Fibroblast of pulmonary artery (primary cell): ENCODE data around the gene CTBP2.

Experiments used
- DNase-seq: peaks from one replicate; pipeline ENCODE4 v3.0.0-alpha.2; 2010; ENCODE audit warnings: low read depth
- H3K4me3 ChIP-seq: replicated peaks from 2 replicates; pipeline ENCODE4 v1.5.1; 2011; ENCODE audit warnings: low read depth, mild to moderate bottlenecking, control low read depth, low read length, moderate library complexity
- TF ChIP-seq, protein P1 (sequence below): IDR thresholded peaks from 2 replicates; pipeline ENCODE4 v1.5.1; 2011; ENCODE audit warnings: mild to moderate bottlenecking, control low read depth, low read length, inconsistent platforms; ENCODE audit errors: missing control alignments

The CTBP2 gene

DNA sequence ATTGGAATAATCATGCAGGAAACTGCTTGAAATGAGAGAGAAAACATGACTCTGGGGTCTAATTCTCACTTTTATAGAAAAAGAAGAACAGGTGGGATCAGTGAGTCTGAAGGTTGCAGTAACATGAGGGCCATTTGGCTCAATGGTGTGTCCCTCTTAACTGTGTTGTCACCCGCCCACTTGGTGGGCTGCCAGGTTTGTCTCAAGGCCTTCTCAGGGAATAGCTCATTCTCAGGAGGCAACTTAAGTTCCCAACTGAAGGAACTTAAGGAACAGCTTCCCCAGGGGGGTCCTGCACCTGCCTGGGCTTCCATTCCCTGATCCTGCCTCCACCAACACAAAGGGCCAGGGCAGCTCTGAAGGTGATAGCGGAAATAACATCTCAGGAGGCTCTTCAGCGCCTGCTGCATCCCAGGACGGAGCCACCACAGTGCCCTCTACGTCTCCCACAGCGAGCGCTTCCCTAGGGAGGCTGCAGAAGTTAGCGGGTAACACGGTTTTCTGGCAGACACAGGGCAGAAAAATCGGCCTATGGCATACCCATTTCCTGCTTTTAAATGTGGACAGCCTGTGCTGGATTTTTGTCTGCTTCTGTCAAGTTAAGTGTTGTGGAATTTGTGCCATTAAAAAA lies 129.7 kb downstream of the CTBP2 start:
- TF ChIP-seq, protein P1, sequence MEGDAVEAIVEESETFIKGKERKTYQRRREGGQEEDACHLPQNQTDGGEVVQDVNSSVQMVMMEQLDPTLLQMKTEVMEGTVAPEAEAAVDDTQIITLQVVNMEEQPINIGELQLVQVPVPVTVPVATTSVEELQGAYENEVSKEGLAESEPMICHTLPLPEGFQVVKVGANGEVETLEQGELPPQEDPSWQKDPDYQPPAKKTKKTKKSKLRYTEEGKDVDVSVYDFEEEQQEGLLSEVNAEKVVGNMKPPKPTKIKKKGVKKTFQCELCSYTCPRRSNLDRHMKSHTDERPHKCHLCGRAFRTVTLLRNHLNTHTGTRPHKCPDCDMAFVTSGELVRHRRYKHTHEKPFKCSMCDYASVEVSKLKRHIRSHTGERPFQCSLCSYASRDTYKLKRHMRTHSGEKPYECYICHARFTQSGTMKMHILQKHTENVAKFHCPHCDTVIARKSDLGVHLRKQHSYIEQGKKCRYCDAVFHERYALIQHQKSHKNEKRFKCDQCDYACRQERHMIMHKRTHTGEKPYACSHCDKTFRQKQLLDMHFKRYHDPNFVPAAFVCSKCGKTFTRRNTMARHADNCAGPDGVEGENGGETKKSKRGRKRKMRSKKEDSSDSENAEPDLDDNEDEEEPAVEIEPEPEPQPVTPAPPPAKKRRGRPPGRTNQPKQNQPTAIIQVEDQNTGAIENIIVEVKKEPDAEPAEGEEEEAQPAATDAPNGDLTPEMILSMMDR: no peak
- DNase-seq: no peak
- H3K4me3 ChIP-seq: no peak overlapping the region

DNA sequence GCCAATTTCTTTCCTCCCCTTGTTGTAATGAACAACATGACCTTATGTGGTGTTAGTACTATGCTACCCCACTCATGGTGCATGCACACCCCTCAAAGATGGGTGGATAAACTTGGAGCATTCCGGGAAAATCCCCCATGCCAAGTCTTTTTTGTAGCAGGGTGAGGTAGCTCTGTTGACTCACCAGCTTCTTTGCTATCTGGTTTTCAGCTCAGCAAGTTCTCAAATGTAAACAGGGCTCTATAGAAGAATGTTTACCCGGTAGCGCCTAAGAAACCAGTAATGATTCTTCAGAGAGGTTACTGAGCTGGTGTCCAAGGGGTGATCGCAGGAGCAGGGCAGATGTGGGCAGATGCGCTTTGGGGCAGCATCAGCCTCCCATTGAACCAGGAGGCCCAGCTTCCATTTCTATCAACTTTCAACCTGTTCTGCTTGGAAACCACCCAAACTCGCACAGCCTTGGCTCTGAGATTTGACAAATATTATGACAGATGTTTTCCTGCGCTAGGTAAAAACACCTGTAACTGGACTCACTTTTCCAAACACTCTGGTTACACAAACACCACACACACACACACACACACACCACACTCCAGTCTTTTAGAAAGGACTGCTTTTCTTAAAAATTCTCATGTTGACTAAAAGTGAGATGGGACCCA lies 130.7 kb downstream of the CTBP2 start:
- no peak overlapping the region for H3K4me3 ChIP-seq
- DNase-seq: no peak
- TF ChIP-seq, protein P1: no peak

DNA sequence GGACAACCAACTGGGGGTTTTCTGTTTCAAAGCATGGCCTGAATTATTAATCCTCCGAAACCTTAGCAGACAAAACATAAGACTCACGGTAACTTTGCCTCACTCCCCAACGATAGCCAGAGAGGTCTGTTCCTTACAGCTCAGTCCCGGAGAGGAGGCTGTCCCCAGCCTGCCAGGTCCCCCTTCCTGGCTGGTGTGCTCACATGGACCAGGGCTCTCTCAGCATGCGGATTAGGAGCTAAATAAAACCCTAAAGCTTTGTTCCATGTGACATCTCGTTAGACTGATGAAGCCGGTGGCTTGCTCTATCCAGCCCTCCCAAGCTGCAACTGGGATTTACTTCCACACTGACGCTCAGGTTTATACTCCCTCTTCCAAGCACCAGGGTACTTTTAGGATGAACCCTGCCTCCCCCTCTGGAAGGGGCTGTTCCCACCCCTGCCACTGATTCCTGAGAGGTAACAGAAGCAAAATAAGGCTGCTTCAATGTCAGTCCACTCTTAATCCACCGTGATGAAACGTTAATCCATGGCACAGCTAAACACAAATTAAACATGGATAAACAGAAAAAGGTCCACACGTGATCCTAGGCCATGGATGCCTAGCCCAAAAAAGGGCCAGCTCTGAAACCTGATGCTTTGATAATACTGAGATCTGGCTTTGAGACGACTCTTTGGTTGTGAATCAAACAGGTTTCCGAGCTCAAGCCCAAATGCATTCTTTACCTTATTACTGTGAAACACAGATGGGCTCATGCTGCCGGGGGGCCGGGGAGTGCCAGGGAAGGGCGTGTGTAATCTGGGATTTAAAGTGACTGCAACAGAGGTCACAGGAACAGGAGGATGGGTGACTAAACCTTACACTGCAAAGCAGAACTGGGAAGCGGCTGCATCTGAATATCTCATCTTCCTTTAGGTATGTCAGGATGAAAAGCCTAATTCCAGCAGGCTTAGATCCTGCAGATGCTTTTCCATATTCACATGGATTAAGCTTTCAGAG lies 132.2 kb downstream of the CTBP2 start:
- DNase-seq: no peak
- TF ChIP-seq, protein P1: no peak
- no peak overlapping the region for H3K4me3 ChIP-seq

DNA sequence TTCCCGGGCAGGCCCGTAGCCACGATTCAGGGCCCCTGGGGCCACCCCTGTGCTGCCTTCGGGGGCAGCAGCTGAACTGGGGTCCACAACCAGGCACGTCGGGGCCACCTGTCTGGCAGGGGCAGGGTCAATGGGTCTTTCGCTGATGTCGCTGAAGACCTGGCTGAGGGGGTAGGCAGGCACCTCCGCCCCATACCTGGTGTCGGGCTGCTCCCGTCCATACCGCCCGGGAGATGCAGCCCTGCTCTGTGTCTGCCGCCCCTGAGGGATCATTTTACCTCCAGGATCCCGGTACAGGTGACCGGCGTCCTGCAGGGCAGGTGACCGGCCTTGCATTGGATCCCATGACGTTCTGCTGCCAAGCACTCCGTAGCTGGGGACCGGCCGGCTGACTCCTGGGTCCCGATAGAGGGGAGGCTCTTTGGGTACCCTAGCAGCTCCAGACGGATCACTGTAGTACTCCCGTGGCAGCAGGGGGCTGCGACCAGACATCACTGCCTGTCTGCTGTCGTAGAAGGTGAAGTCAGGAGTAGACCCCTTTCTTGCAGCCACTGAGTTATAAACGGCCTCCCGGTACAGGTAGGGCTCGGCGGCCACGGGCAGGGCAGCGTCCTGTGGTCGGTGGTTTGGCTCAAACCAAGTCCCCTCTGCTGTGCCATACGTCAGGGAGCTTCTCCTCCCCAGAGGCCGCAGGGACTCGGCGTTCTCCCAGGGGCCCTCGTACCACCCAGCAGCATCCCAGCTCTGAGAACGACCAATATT lies 133.2 kb downstream of the CTBP2 start:
- no peak for DNase-seq
- no peak overlapping the region for H3K4me3 ChIP-seq
- TF ChIP-seq, protein P1: no peak

DNA sequence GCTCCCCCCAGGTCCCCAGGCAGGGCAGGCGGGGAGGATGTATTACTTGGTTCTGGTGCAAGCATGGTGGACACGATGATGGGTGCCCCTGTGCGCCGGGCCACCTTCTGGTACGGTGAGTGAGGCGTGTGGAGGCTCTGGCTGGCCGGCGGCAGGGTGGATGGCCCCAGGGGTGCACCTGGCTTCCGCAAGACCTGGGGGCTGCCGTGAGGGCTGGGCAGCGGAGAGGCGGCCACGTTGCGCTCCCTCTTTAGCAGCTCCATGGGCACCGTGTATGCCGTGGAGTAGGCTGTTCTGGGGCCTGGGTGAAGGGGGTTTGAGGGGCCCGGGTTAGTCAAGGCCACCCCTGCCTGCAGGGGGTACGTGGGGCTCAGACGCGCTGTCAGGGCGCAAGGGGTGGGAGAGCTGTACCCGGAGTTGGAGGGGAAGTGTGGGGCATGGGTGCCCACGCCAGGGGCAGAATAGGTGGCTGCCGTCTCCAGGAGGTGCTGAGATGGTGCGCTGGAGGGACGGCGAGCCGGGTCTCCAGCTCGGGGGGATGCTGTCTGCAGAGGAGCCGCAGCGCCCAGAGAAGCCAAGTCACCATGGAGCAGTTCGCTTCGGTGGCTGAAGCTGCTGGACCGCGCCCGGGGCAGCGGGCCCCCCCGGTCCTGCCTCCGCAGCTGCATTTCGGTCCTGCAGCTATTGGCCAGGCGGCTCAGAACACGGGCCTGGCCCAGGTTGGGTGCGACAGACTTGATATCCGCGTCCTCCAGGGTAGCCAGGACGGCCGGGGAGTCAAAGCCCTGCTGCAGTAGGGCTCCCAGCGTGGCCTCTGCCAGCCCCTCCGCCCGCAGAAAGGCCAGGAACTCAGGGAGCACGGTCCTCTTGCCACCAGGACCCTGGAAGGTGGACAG lies 134.1 kb downstream of the CTBP2 start:
- H3K4me3 ChIP-seq: no peak overlapping the region
- TF ChIP-seq, protein P1: no peak
- no peak for DNase-seq

DNA sequence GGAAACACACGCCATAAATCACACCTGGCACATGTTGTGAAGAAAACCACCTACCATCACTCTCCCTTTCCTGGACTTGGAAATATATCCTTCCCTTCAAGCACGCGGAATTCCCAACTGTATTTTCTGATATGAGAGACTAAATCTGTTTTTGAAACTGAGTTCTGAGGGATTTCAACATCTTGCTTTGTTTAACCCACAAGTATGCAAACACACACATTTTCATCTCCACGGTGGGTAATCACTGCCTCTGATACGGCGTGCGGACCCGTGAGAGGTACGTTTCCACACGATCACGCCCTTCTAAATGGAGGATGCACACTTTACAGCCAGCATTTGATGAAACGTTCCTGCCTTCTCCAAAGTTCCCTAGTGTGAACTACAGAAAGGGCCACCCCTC lies 135.0 kb downstream of the CTBP2 start:
- no peak overlapping the region for H3K4me3 ChIP-seq
- TF ChIP-seq, protein P1: no peak
- no peak for DNase-seq
